SK-N-SH treated with all-trans-retinoic acid at 6 μM for 48 hours (cell line): ENCODE results near the gene LINS1.

ENCODE experiments used
- ARNTL ChIP-seq: fragments of 450-650 bp; formaldehyde crosslinking; IDR thresholded peaks from 2 replicates; pipeline ENCODE4 v1.5.0; 2020; ENCODE audit warnings: low read depth, mild to moderate bottlenecking, moderate library complexity, borderline replicate concordance
- SNAI2 ChIP-seq: fragments of 250-450 bp; sonication (Bioruptor Pico); IDR thresholded peaks from 2 replicates; pipeline ENCODE4 v1.5.0; 2020; ENCODE audit warnings: mild to moderate bottlenecking, moderate library complexity
- ZNF565 ChIP-seq: fragments of 450-650 bp; formaldehyde crosslinking; conservative IDR thresholded peaks from 2 replicates; pipeline ENCODE4 v1.5.0; 2020; ENCODE audit warnings: low read depth, mild to moderate bottlenecking, moderate library complexity
- TF ChIP-seq, protein P1 (sequence below): fragments of 250-450 bp; sonication (Bioruptor Pico); IDR thresholded peaks from 2 replicates; pipeline ENCODE4 v1.5.1; 2020; ENCODE audit warnings: low read depth, mild to moderate bottlenecking, moderate library complexity

GRCh38 chr15:100595964-100596363 lies 6.0 kb downstream of the LINS1 start:
- TF ChIP-seq SNAI2 (CRISPR knock-in tag) (no peak), ARNTL (CRISPR knock-in tag) (no peak), ZNF565 (CRISPR knock-in tag) (no peak)
- TF ChIP-seq, protein P1, sequence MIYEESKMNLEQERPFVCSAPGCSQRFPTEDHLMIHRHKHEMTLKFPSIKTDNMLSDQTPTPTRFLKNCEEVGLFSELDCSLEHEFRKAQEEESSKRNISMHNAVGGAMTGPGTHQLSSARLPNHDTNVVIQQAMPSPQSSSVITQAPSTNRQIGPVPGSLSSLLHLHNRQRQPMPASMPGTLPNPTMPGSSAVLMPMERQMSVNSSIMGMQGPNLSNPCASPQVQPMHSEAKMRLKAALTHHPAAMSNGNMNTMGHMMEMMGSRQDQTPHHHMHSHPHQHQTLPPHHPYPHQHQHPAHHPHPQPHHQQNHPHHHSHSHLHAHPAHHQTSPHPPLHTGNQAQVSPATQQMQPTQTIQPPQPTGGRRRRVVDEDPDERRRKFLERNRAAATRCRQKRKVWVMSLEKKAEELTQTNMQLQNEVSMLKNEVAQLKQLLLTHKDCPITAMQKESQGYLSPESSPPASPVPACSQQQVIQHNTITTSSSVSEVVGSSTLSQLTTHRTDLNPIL (CRISPR knock-in tag) = no peak
